Measurements from ENCODE around the gene PNPT1. TPM values are rescaled to one million over a fixed set of nuclear protein-coding genes. Genes with fewer than 3 reads are reported as not detected.
"Not testable (repeated sequence)": the region's sequence is repeated elsewhere in the genome, so short reads cannot be mapped to it uniquely, and the experiment has no call there.

The PNPT1 gene
- 31.0 TPM for polyA plus RNA-seq (ENCODE audit: insufficient read length)
- long read RNA-seq, donor 1, full-length matches to known transcripts, result 6 of 6 reads
- long read RNA-seq, donor 1, partial matches to known transcripts, result 0 of 6 reads
- long read RNA-seq, donor 1, other reads (novel, unspliced or antisense), result 0 of 6 reads
- long read RNA-seq, donor 2, full-length matches to known transcripts, result 3 of 3 reads
- long read RNA-seq, donor 2, partial matches to known transcripts, result 0 of 3 reads
- long read RNA-seq, donor 2, other reads (novel, unspliced or antisense), result 0 of 3 reads
- long read RNA-seq, donor 3, full-length matches to known transcripts, result 1 of 1 reads
- long read RNA-seq, donor 3, partial matches to known transcripts, result 0 of 1 reads
- long read RNA-seq, donor 3, other reads (novel, unspliced or antisense), result 0 of 1 reads
- long read RNA-seq, donor 4, result 0 reads
- long read RNA-seq, donor 5, full-length matches to known transcripts, result 9 of 14 reads
- long read RNA-seq, donor 5, partial matches to known transcripts, result 5 of 14 reads
- long read RNA-seq, donor 5, other reads (novel, unspliced or antisense), result 0 of 14 reads
- long read RNA-seq, donor 6, full-length matches to known transcripts, result 1 of 1 reads
- long read RNA-seq, donor 6, partial matches to known transcripts, result 0 of 1 reads
- long read RNA-seq, donor 6, other reads (novel, unspliced or antisense), result 0 of 1 reads
- long read RNA-seq, donor 7, full-length matches to known transcripts, result 2 of 2 reads
- long read RNA-seq, donor 7, partial matches to known transcripts, result 0 of 2 reads
- long read RNA-seq, donor 7, other reads (novel, unspliced or antisense), result 0 of 2 reads
- long read RNA-seq, donor 8, result 0 reads

DNA sequence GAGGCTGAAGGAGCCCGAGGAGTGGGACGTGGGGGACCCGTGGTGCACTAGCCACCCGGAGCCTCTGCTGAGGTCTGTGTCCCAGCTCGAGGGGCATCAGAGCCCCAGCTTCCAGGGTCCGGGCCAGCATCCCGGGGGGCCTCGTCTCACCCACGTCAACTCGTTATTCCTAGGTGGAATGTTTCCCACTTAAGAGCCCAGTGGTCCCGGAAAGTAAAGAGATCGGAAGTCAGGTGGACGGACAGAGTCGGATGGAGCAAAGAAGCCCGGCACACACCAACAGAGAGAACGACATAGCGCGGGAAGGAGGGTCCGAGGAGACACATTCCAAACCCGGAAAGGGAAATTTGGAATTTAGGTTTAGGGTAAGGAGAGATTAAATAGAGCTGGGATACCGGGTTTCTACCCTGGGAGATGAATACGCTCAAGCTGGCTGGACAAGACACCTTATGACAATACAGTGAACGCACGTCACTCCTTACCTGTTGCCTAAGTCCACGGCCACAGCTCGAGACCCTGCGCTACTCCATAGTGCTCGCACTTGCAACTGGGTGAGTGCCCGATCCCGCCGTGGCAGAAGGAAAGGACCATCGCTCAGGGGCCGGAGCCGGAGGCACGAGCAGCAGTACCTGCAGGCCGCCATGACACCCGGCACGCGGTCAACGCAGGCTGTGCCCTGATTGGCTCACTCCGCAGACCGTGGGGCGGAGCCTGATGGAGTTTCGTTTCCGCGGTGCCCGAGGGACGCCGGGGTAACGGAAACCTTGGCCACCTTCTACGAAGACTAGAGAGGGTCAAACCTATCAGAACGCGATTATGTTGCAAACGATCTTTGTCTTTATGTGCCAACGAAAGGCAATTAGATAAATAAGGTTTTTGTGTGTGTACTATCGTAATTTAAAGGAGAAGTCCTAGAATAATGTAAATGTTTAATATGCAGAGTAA is at the start of gene PNPT1:
Gene PNPT1 (minus strand): TSS at position 664 of the 945 bp plus-strand sequence. CDS start 21 bp downstream, at position 643.
- peak; percentile 95 for DNase-seq

DNA sequence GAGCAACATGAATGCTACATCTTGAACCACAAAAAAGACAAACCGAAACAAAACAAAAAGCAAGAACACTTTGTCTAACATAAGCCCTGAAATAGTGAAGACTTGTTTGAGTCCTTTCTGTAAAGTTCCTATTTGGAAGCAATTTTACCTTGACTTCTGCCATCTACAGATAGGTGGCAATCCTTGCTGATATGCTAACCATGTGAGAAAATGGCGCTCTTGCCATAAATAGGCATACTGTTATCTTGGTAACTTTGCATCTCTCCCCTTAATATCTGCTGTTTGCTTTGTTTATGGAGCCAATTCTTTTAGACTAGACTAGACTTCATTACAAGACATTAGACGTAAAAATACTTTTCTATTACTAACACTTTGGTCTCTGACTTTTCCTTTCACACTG is 49.4 kb upstream of the PNPT1 start:
- DNase-seq, result no peak

DNA sequence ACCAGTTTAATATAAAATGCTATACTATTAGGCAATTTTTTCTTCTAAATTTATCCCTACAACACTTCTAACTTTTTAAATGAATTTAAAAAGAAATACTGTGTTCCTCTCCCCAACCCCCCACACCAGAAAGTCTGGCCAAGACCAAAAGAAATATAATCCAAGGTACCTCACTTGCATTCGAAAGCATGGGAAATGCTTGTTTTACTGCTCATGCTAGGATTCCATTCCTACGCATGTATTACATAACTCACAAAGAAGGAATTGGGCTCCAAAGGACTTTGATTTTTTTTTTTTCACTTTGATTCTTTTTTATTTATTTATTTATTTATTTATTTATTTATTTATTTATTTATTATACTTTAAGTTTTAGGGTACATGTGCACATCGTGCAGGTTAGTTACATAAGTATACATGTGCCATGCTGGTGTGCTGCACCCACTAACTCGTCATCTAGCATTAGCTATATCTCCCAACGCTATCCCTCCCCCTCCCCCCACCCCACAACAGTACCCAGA is 42.4 kb upstream of the PNPT1 start:
- DNase-seq, result not testable (repeated sequence)

DNA sequence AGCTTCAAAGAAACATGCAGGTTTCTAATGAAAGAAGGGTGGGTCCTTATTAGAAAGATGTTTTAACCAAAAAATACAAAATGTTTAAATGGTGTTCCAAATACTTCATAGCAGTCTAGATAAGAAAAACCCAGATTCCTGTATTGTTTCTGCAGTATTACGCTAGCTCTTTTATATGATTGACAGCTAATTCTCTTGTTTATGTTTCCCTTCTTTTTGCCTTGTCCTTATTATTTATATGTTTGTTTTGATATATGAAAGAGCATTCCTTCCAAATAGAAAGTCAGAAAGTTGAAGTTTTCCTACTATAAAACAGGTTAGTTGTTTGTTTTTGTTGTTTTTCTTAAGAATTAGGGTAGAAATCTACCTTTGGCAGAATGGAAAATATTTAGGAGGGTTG is 41.1 kb upstream of the PNPT1 start:
- DNase-seq, result no peak

- no peak for DNase-seq
These were observed 39.7 kb upstream of the PNPT1 start for GRCh38 chr2:55733335-55733734.

DNA sequence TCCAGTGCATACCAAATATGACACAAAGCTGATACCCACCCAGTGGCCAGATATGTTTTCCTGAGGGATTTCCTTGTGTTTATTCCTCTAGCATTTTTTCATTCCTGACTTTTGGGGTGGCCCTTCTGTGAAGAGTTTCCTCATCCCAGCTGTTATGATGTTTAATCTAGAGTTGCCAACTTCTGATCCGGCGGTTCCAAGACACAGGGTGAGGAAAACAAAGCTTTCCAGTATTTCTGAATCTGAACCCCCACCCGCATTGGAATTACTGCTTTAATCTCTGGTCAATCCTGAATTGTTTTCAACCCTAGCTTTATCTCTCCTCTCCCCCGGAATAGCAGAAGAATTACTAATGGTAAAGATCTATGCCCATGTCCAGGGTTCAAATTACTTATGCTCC is 39.2 kb upstream of the PNPT1 start:
- no peak for DNase-seq

DNA sequence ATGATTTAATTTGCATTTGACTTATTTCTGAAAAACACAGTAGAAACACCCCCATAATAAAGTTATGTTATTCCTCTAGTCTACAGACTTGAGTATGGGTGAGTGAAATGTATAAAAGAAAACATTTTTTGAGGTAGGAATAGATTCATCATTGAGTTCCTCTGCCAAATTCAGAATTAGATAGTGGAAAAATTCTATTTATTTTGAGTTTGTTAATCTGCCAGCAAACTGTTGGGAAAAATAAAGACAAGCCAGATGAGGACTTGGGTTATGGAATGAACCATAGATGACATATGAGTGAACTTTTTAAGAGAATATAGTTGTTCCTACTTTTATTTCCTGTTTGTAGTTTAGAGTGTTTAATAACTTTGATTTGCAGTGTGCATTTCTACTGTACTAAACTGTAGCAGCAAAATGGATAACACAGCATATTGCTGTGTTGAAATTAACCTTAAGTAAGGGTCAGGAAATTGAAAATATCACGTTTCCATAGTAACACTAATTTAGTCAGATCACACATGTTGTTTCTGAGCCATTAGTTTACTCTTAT is 35.6 kb upstream of the PNPT1 start:
- DNase-seq, result no peak

DNA sequence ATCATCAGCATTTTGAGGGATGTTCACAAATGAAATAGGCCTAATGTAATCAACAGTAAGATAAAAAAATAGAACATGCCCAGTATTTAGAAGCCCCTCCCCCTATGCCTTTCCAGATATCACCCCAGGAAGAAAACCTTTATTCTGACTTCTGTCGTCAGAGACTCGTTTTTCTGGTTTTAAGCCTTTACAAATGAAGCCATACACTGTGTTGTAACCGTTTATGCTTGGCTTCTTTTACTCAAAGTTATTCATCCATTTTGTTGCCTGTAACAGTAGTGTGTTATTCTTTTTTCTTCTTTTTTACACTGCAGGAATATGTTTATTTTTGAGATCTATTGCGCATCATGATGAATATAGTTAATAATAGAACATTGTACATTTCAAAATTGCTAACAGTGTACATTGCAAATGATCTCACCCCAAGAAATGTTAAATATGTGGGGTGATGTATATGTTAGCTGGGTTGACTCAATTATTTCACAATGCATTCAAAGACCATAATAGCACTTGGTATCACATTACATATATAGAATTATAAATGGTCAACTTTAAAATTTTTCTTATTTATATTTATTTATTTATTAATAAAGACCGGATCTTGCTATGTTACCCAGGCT is 28.1 kb upstream of the PNPT1 start:
- peak; percentile 44 for DNase-seq

DNA sequence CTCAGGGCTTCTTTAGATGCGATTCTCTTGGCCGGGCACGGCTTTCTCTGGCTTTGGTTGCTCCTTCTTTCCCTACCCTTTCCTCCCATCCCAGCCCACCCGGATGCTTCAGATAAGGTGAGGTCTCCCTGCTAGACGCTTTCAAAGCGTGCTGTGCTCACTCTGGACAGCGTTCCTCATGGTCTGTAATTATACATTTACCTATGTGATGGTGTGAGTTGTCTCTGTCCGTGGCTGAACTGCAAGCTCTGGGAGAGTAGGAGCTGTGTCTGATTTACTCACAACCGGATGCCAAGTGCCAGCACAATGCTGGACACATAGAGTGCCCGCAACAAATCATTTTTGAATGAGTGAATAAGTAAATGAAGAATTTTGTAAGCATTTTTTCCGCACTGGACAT is 26.8 kb upstream of the PNPT1 start:
- no peak for DNase-seq

DNA sequence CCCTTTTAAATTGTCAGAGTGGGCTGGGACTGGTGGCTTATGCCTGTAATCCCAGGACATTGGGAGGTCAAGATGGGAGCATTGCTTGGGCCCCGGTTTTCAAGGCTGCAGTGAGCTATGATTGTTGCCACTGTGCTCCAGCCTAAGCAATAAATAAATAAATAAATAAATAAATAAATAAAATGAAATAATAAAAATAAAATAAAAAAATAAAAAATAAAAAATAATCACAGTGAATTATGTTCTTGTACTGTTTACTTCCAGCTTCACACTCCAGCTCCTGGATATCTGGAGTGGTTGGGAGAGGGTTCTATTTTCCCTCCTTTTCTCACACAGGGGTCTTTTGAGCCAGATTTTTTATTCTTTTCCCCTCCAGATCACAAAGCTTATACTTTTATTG is 26.2 kb upstream of the PNPT1 start:
- DNase-seq, result no peak

DNA sequence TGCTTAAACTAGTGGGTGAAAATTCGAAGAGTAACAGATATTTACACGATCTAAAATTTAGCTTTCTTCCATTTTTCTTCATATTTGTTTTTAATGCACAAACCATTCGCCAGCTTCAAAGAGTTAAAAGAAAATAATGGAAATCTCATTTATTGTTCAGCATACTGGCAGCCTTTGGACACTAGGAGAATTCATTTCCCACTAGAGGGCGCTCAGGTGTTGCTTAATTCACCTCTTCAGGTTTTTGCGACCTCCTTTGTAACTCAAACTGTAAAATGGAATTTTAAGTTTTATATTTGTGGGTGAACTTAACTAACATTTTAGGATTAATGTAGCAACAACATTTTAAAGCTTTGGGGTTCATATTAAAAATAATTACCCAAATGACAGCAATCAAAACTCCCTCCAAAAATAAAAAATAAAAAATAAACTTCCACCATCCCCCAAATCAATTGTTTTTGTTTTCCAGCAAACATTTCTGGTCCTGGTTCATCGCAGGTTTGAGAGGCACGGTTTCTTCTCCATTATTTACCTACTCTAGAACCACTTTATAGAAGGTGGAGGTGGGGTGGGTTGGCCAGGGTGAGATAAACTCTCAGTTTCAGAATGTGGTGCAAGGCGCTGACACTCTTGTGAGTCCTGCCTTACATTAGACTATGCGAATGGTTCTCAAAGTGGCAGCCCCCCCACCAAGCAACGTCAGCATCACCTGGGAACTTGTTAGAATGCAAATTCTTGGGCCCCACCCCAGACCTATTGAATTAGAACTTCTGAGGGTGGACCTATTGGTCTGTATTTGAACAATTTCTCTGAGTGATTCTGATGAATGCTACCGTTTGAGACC is 24.7 kb upstream of the PNPT1 start:
- DNase-seq, result peak; percentile 75

DNA sequence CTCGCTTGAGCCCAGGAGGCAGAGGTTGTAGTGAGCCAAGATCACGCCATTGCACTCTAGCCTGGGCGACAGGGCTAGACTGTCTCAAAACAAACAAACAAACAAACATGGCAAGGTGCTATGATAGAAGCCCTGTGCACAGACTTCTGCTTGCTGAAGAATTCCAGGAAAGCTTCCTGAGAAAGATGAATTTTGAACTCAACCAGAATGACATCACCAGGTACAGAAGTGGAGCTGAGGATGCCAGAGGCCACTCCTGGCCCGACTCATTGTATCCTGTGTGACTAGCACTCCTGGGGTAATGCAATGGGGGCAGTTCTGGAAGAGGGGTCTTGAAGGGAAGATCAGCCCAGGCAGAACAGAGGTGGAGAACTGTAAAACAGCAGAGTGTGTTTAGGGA is 22.0 kb upstream of the PNPT1 start:
- no peak for DNase-seq

- not testable (repeated sequence) for DNase-seq
These were observed 21.5 kb upstream of the PNPT1 start for GRCh38 chr2:55715178-55715577.

DNA sequence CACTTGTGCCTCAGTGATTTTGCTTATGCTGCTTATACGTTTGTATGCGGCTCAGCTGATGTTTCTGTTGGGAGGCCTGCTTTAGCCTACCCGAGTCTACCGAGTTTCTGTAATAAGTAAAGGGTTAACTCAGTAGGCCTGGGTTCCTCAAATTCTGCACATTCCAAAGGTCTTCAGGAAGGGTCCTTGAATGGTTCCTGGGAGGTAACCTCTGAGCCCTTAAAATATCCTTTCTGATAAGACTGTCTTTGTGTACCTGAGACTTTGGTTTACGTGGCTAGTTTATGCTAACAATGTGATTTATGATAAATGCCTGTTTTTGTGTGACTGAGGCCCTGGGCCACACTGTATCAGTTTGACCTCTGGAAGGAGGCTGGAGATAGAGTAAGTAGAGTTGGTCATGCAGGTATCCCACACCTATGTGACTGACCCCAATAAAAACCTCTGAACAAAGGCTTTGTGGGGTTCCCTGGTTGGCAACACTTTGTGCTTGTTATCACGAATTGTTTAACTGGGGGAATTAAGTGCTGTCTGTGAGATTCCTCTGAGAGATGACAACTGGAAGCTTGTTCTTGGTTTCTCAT is 18.9 kb upstream of the PNPT1 start:
- no peak for DNase-seq

- no peak for DNase-seq
These were observed 16.4 kb upstream of the PNPT1 start for GRCh38 chr2:55710025-55710424.

DNA sequence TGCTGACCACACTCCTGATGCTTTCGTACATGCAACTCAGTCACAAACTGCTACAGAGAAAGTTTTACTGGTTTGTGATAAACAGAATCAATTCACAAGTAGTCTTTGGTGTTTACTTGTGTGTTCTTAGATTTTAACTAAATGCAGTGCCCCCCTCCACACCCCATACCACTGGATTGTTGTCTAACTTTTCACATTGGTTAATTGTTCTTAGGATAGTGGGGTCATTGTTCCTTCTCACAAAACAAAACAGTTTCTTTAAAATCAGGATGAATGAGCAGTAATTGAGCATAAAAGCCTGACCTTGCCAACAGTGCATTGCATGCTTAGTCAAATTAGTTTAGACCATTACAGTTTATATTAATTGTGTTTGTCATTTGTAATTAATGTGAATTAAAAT is 14.1 kb upstream of the PNPT1 start:
- DNase-seq, result no peak

- DNase-seq, result not testable (repeated sequence)
These were observed 12.6 kb upstream of the PNPT1 start for GRCh38 chr2:55706258-55706657.

GRCh38 chr2:55705027-55705653 is 11.5 kb upstream of the PNPT1 start:
- no peak for DNase-seq

GRCh38 chr2:55703350-55703749 is 9.7 kb upstream of the PNPT1 start:
- no peak for DNase-seq

Measured in left kidney (tissue), 8 donors.